Measurements from ENCODE around the gene UBE2B.

Gene UBE2B

DNA sequence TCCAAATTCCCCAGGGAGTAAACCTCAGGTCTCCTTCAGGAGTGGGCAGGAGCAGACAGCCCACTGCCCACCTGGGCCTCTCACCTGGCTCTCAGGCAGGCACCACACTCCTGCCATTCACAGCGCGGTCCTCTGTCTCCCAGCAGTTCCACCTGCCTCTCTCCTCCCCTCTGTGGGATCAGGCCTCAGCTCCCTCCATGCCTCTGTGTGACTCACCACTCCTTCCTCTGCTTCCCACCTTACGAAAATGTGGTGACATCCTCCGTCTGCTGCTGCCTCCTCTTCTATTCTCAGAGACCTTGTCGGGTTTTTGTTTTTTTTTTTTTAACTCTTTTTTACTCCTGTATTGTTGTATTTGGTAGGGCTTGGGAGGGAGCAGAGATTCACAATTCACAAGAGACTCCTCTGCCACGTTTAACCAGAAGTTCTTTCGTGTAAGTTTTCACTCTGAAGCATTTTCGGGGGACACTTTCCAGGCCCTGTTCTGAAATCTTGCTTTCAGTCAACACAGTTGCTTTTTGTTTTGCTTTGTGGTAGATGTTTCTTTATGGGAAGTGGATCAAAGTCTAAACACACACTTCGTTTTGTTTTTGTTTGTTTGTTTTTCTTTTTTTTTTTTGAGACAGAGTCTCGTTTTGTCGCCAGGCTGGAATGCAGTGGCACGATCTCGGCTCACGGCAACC lies 61.4 kb downstream of the UBE2B start:
- TF ChIP-seq EZH2 (IDR thresholded peaks at IDR 0.05; ENCODE audit: borderline replicate concordance, low read depth, low read length, severe bottlenecking), result no peak
- TF ChIP-seq, protein P1, sequence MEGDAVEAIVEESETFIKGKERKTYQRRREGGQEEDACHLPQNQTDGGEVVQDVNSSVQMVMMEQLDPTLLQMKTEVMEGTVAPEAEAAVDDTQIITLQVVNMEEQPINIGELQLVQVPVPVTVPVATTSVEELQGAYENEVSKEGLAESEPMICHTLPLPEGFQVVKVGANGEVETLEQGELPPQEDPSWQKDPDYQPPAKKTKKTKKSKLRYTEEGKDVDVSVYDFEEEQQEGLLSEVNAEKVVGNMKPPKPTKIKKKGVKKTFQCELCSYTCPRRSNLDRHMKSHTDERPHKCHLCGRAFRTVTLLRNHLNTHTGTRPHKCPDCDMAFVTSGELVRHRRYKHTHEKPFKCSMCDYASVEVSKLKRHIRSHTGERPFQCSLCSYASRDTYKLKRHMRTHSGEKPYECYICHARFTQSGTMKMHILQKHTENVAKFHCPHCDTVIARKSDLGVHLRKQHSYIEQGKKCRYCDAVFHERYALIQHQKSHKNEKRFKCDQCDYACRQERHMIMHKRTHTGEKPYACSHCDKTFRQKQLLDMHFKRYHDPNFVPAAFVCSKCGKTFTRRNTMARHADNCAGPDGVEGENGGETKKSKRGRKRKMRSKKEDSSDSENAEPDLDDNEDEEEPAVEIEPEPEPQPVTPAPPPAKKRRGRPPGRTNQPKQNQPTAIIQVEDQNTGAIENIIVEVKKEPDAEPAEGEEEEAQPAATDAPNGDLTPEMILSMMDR (IDR thresholded peaks at IDR 0.05; ENCODE audit: borderline replicate concordance, extremely low read depth, low read length, poor library complexity, severe bottlenecking), result no peak
- Histone ChIP-seq H3K9ac (ENCODE audit: low read depth, low read length) (no peak overlapping the region), H3K27ac (ENCODE audit: low read length) (no peak overlapping the region), H3K4me3 (ENCODE audit: low read depth in 1 of 2, low read length in 2 of 2) (no peak overlapping the region), H3K27me3 (ENCODE audit: insufficient read depth, low read length, poor library complexity) (peaks cover 13% of the 10 kb centered on the region), H3K9me3 (ENCODE audit: insufficient read depth, low read length, severe bottlenecking) (no peaks in the 10 kb centered on the region), H4K20me1 (ENCODE audit: insufficient read depth, low read length) (no peaks in the 10 kb centered on the region), H3K4me2 (ENCODE audit: insufficient read depth, low read length) (no peak overlapping the region), H3K79me2 (ENCODE audit: insufficient read depth, low read length) (no peaks in the 10 kb centered on the region), H3K4me1 (ENCODE audit: insufficient read depth, low read length) (no peaks in the 10 kb centered on the region), H3K36me3 (ENCODE audit: insufficient read depth, low read length) (no peaks in the 10 kb centered on the region), H2AFZ (ENCODE audit: low read depth, low read length) (no peak overlapping the region)
- no peak for ATAC-seq (ENCODE audit: insufficient read depth, low read depth)
- no peak for DNase-seq

DNA sequence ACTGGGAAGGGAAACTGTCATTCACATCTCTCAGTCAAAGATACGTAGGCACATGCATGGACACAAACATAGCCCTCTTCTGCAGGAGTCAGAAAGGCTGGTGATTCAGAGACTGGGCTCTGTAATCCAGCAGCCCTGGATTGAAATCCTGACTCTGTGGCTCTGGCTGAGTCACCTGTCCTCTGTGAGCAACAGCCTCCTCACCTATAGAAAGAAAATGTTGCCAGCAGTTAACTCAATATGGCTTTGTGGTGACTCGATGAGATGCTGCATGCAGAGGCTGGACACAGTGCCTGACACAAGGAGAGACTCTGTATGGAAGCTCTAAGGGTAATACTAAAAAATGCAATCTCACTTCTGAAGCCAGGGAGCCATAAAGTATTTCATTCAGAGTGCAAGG lies 64.2 kb downstream of the UBE2B start:
- no peaks in the 10 kb centered on the region for H3K27me3 ChIP-seq (ENCODE audit: insufficient read depth, low read length, poor library complexity)
- H3K9ac ChIP-seq (ENCODE audit: low read depth, low read length), result no peak overlapping the region
- TF ChIP-seq EZH2 (IDR thresholded peaks at IDR 0.05; ENCODE audit: borderline replicate concordance, low read depth, low read length, severe bottlenecking), result no peak
- TF ChIP-seq, protein P1 (IDR thresholded peaks at IDR 0.05; ENCODE audit: borderline replicate concordance, extremely low read depth, low read length, poor library complexity, severe bottlenecking), result no peak
- no peaks in the 10 kb centered on the region for H3K4me1 ChIP-seq (ENCODE audit: insufficient read depth, low read length)
- DNase-seq, result no peak
- H3K4me3 ChIP-seq (ENCODE audit: low read depth in 1 of 2, low read length in 2 of 2), result no peak overlapping the region
- no peaks in the 10 kb centered on the region for H3K36me3 ChIP-seq (ENCODE audit: insufficient read depth, low read length)
- no peak for ATAC-seq (ENCODE audit: insufficient read depth, low read depth)
- H3K79me2 ChIP-seq (ENCODE audit: insufficient read depth, low read length), result no peaks in the 10 kb centered on the region
- no peak overlapping the region for H3K4me2 ChIP-seq (ENCODE audit: insufficient read depth, low read length)
- no peaks in the 10 kb centered on the region for H4K20me1 ChIP-seq (ENCODE audit: insufficient read depth, low read length)
- no peak overlapping the region for H3K27ac ChIP-seq (ENCODE audit: low read length)
- H2AFZ ChIP-seq (ENCODE audit: low read depth, low read length), result no peak overlapping the region
- H3K9me3 ChIP-seq (ENCODE audit: insufficient read depth, low read length, severe bottlenecking), result no peaks in the 10 kb centered on the region

DNA sequence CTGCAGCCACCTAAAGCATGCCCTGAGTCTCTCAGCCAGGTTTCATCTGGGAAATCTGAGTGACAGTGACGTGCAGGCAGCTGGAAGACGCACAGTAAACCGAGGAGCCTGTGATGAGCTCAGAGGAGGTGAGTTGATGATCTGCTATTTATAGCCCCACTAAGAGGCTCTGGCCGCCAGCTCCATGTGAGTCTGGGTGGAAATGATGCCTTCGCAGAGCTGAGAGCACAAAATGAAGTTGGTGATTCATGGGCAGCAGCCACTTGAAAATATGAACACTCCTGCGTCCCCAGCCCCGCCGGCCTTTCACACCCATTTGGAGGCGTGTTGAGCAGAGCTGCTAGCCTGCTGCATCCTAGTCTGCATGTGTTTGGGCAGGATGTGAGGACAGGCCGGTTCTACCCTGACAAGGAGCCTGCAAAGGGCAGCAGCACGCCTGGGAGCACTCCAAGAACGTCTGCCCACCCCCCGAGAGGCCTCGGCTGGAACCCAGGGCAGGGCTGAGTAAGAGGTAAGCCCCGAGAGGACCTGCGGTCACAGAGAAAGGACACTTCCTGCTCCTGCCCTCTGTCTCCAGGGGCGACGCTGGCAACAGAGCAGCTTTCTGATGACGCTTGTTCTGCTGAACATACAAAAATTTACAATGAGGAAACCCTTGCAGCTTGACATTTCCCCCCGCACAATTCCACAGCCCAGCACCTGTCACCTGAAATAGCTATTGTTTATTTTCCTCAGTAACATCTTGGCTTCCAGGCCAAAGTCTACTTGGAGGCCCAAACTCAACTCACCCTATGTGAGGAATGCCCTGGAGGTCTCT lies 65.4 kb downstream of the UBE2B start:
- no peak overlapping the region for H3K4me3 ChIP-seq (ENCODE audit: low read depth in 1 of 2, low read length in 2 of 2)
- H3K27ac ChIP-seq (ENCODE audit: low read length), result no peak overlapping the region
- H3K4me1 ChIP-seq (ENCODE audit: insufficient read depth, low read length), result no peaks in the 10 kb centered on the region
- H3K9ac ChIP-seq (ENCODE audit: low read depth, low read length), result no peak overlapping the region
- no peaks in the 10 kb centered on the region for H3K27me3 ChIP-seq (ENCODE audit: insufficient read depth, low read length, poor library complexity)
- no peak overlapping the region for H2AFZ ChIP-seq (ENCODE audit: low read depth, low read length)
- no peak overlapping the region for H3K4me2 ChIP-seq (ENCODE audit: insufficient read depth, low read length)
- no peak for TF ChIP-seq EZH2 (IDR thresholded peaks at IDR 0.05; ENCODE audit: borderline replicate concordance, low read depth, low read length, severe bottlenecking)
- TF ChIP-seq, protein P1 (IDR thresholded peaks at IDR 0.05; ENCODE audit: borderline replicate concordance, extremely low read depth, low read length, poor library complexity, severe bottlenecking), result no peak
- ATAC-seq (ENCODE audit: insufficient read depth, low read depth) (no peak), DNase-seq (no peak)
- H4K20me1 ChIP-seq (ENCODE audit: insufficient read depth, low read length), result no peaks in the 10 kb centered on the region
- H3K36me3 ChIP-seq (ENCODE audit: insufficient read depth, low read length), result no peaks in the 10 kb centered on the region
- H3K79me2 ChIP-seq (ENCODE audit: insufficient read depth, low read length), result no peaks in the 10 kb centered on the region
- no peaks in the 10 kb centered on the region for H3K9me3 ChIP-seq (ENCODE audit: insufficient read depth, low read length, severe bottlenecking)

Data from DND-41 (cell line).